Measurements from ENCODE around the gene ROGDI. TPM values are rescaled to one million over a fixed set of nuclear protein-coding genes. Genes with fewer than 3 reads are reported as not detected.

The ROGDI gene, protein sequence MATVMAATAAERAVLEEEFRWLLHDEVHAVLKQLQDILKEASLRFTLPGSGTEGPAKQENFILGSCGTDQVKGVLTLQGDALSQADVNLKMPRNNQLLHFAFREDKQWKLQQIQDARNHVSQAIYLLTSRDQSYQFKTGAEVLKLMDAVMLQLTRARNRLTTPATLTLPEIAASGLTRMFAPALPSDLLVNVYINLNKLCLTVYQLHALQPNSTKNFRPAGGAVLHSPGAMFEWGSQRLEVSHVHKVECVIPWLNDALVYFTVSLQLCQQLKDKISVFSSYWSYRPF
- total RNA-seq (2014; rRNA removed; shearing (Covaris generic)) (2.9 and 6.3 TPM in 2 replicates), total RNA-seq (2022) (7.1 and 7.6 TPM in 2 replicates), Bru-seq, nascent RNA (percentile 25 among the genes with signal in this experiment), BruChase-seq, experiment 1, labeled RNA remaining after a 6-hour chase (percentile 35 among the genes with signal in this experiment), BruChase-seq, experiment 2, labeled RNA remaining after a 2-hour chase (percentile 41 among the genes with signal in this experiment)
- long read RNA-seq, transcript ROGDI-201 (11 exons, 1,735 nt), result major isoform, 9 of 16 reads
- long read RNA-seq, partial matches to known transcripts, result 0 of 16 reads
- long read RNA-seq, other reads (novel, unspliced or antisense), result 5 of 16 reads

DNA sequence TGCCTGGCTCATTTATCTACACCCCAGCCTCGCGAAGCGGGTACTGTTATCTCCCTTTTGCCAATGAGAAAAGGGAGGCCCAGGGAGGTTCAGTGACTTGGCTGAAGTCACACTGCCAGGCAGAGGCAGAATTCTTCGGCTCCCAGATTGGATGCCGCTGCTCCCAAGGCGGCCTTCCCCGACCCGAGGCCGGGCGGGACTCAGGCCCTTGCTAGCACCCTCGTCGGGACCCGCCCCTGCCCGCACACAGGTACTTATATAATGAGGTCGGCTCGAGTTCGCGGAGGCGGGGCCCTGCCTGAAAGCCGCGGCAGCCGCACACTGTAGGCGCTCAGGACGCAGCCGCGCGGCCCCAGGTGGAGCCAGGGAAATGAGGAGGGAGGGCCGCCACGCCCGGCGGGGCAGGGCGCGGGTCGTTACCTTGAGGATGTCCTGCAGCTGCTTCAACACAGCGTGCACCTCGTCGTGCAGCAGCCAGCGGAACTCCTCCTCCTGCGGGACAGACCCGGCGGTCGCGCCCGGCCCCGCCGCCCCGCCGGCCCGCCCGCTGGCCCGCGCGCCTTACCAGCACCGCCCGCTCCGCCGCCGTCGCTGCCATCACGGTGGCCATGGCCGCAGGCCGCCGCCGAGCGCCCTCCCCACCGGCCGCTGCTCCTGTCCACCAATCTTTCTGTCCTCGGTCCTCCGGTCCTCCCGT is at the start of gene ROGDI:
Gene ROGDI (minus strand): TSS at position 672 of the 697 bp plus-strand sequence. CDS start 62 bp downstream, at position 610.
- Histone ChIP-seq H3K4me3 (ENCODE audit: low read depth, low read length, poor library complexity, severe bottlenecking) (peak within 1 kb of the TSS; percentile 78), H3K79me2 (ENCODE audit: insufficient read depth, low read depth, low read length) (no peaks in the 10 kb centered on the region), H3K4me2 (ENCODE audit: low read length) (peak within 1 kb of the TSS; percentile 99), H3K9me2 (ENCODE audit: insufficient read depth, low read length) (no peaks in the 10 kb centered on the region), H3K9me3 (ENCODE audit: low read length) (no peaks in the 10 kb centered on the region), H3K36me3 (ENCODE audit: insufficient read depth, low read length) (peaks cover 26% of the 10 kb centered on the region), H4K20me1 (ENCODE audit: insufficient read depth, low read length) (no peaks in the 10 kb centered on the region), H2AFZ (ENCODE audit: low read length) (peak within 1 kb of the TSS; percentile 87), H3K4me1 (ENCODE audit: insufficient read depth, low read length, poor library complexity, severe bottlenecking) (peaks cover 26% of the 10 kb centered on the region), H3K27ac (ENCODE audit: low read depth, low read length, poor library complexity, severe bottlenecking) (peak within 1 kb of the TSS; percentile 59)
- intact Hi-C loops (cut with micrococcal nuclease; ENCODE audit: unreplicated experiment), result loop anchor here (1.0 to 2.0 kb wide), 3 partner anchors 34 to 67 kb away; partner anchors contain the start of genes ANKS3, DNAAF8, GLYR1 and UBN1
- no TSS peak for BruUV-seq (replicated peaks)
- DNase-seq (ENCODE audit: low spot score), result peak; percentile 92
- no peak for TF ChIP-seq EZH2phosphoT487 (IDR thresholded peaks at IDR 0.05; ENCODE audit: borderline replicate concordance, low read depth, low read length)
- POLR2A ChIA-PET, result no interaction called here
- CTCF ChIA-PET (ENCODE audit: unreplicated experiment), result no interaction called here

DNA sequence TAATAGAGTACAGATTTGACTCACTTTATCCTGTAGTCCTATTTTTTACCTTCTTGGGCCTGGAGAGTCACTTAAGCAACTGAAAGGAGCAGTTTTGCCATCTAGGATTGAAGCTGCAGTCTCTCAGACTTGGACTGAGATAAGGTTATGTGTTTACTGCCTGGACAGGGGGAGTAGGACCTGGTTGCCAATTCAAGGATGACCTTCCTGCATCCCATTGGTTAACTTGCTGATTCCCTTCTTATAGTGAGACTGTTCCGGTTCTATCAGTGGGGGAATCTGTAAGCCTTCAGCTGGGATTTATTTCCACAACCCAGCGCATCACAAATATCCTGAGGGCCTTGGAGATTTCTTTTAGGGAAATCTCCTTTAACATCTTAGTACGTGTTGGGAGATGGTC is 47.8 kb upstream of the ROGDI start:
- peaks cover 34% of the 10 kb centered on the region for H4K20me1 ChIP-seq (ENCODE audit: insufficient read depth, low read length)

More for the DNA sequence above, 47.8 kb upstream of the ROGDI start:
- peak overlapping the region; percentile 96 for H3K4me3 ChIP-seq (ENCODE audit: low read depth, low read length, poor library complexity, severe bottlenecking)
- H3K36me3 ChIP-seq (ENCODE audit: insufficient read depth, low read length), result peaks cover 44% of the 10 kb centered on the region
- POLR2A ChIA-PET, result no interaction called here
- no peak overlapping the region for H3K27ac ChIP-seq (ENCODE audit: low read depth, low read length, poor library complexity, severe bottlenecking)
- TF ChIP-seq, protein P1, sequence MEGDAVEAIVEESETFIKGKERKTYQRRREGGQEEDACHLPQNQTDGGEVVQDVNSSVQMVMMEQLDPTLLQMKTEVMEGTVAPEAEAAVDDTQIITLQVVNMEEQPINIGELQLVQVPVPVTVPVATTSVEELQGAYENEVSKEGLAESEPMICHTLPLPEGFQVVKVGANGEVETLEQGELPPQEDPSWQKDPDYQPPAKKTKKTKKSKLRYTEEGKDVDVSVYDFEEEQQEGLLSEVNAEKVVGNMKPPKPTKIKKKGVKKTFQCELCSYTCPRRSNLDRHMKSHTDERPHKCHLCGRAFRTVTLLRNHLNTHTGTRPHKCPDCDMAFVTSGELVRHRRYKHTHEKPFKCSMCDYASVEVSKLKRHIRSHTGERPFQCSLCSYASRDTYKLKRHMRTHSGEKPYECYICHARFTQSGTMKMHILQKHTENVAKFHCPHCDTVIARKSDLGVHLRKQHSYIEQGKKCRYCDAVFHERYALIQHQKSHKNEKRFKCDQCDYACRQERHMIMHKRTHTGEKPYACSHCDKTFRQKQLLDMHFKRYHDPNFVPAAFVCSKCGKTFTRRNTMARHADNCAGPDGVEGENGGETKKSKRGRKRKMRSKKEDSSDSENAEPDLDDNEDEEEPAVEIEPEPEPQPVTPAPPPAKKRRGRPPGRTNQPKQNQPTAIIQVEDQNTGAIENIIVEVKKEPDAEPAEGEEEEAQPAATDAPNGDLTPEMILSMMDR (conservative IDR thresholded peaks at IDR 0.05; ENCODE audit: low read length), result no peak
- TF ChIP-seq EZH2phosphoT487 (IDR thresholded peaks at IDR 0.05; ENCODE audit: borderline replicate concordance, low read depth, low read length), result no peak
- intact Hi-C loops (cut with micrococcal nuclease; ENCODE audit: unreplicated experiment), result no loop called here
- no TSS peak for BruUV-seq (replicated peaks)
- no peak overlapping the region for H2AFZ ChIP-seq (ENCODE audit: low read length)
- H3K79me2 ChIP-seq (ENCODE audit: insufficient read depth, low read depth, low read length), result peaks cover 74% of the 10 kb centered on the region
- H3K9me2 ChIP-seq (ENCODE audit: insufficient read depth, low read length), result no peaks in the 10 kb centered on the region
- no peaks in the 10 kb centered on the region for H3K9me3 ChIP-seq (ENCODE audit: low read length)
- H3K4me1 ChIP-seq (ENCODE audit: insufficient read depth, low read length, poor library complexity, severe bottlenecking), result peaks cover 38% of the 10 kb centered on the region
- peak overlapping the region; percentile 99 for H3K4me2 ChIP-seq (ENCODE audit: low read length)
- CTCF ChIA-PET (ENCODE audit: unreplicated experiment), result no interaction called here
- no peak for DNase-seq (ENCODE audit: low spot score)

All from OCI-LY7 (cell line).